OCI-LY7 (cell line): ENCODE measurements around the gene OPCML.

Source experiments
- EZH2phosphoT487 ChIP-seq: fragments of 200-600 bp; sonication (generic); IDR thresholded peaks from 2 replicates; pipeline ENCODE4 v1.6.1; 2018; ENCODE audit warnings: low read depth, borderline replicate concordance, mild to moderate bottlenecking, mixed run types, antibody characterized with exemption, low read length, moderate library complexity, mixed read lengths
- TF ChIP-seq, protein P1 (sequence below): fragments of 200-600 bp; sonication (generic); conservative IDR thresholded peaks from 2 replicates; pipeline ENCODE4 v1.5.1; 2014; ENCODE audit warnings: mild to moderate bottlenecking, antibody characterized with exemption, low read length, moderate library complexity, mixed read lengths

GRCh38 chr11:132658004-132658403, 874.3 kb downstream of the OPCML start:
- TF ChIP-seq, protein P1, sequence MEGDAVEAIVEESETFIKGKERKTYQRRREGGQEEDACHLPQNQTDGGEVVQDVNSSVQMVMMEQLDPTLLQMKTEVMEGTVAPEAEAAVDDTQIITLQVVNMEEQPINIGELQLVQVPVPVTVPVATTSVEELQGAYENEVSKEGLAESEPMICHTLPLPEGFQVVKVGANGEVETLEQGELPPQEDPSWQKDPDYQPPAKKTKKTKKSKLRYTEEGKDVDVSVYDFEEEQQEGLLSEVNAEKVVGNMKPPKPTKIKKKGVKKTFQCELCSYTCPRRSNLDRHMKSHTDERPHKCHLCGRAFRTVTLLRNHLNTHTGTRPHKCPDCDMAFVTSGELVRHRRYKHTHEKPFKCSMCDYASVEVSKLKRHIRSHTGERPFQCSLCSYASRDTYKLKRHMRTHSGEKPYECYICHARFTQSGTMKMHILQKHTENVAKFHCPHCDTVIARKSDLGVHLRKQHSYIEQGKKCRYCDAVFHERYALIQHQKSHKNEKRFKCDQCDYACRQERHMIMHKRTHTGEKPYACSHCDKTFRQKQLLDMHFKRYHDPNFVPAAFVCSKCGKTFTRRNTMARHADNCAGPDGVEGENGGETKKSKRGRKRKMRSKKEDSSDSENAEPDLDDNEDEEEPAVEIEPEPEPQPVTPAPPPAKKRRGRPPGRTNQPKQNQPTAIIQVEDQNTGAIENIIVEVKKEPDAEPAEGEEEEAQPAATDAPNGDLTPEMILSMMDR: no peak
- TF ChIP-seq EZH2phosphoT487: no peak
